Activated T-helper 1 cell treated with Interleukin-2 at 50 U/mL for 16 hours (primary cell): ENCODE results near the gene PTPRU.

Source experiments
- DNase-seq: peaks from one replicate; pipeline ENCODE4 v3.0.0-alpha.2; 2020; ENCODE audit warnings: low read depth

Gene PTPRU

DNA sequence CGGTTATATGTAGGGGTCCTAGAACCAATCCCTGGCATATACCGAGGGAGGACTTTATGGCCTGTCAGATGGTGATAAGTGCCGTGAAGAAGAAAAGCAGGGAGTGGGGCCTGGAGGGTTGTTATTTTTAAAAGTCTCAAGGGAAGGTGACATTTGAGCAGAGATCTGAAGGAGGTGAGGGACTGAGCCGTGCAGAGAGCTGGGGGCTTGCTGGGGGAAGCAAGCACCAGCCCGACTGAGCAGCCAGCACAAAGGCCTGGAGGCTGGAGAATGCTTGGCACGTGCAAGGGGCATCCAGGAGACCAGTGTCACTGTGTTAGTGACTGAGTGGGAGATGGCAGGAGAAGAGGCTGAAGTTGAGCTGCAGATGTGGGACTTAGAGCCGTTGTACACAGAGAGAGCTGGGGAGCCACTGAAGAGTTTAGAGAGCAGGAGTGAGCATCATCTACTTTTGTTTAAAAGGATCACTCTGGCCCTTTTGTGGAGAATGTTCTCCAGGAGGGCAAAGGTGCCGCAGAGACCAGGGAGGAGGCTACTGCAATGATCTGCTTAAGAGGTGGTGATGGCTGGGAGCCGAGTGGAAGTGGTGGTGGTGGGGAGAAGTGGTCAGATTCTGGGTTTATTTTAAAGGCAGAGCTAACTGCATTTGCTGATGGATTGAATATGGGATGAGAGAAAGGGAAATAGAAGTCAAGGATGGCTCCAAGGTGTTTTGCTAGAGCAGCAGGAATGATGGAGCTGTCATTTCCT is 31.2 kb downstream of the PTPRU start:
- no peak for DNase-seq

DNA sequence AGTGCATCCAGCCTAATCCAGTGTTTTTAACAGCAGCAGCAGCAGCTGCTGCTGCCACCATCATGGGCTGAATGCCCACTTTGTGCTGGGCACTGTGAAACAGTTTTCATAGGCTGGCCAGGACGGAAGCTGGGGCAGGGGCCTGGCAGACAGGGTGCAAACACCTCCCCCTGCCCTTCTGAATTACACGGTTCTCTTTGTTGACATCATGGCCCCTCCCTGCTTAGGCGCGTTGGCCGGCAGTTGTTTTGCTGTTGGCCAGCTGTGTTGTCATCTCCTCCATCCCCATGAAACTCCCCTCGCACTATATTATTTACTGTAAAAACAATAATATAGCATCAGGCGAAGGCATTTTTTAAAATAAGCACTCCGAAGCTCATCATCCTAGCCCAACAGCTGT is 33.1 kb downstream of the PTPRU start:
- DNase-seq = no peak

DNA sequence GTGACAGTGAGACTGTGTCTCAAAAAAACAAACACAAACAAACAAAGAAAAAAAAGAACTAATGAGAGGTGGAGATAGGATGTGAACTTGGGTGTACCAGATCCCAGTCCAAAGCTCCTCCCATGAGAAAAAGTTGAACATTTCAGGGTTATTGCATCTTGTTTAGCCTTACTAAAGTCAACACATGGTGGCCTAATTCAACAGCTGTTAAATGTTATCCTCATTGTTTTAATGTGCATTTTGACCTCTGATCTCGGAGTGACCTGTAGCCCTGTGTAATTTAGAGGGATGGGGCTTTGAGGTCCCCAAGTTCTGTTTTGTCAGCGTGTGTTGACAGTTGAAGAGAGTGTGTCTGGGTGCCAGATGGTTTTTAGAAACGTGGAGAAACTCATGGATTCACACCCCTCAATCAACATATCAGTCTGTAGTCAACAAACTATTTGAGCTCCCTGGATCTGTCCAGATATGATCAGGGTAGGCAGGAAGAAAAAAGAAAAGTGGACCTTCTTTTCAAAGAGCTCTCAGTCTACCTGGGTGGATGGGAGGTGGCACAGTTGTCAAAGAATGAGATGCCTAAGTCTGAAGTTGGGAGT is 34.7 kb downstream of the PTPRU start:
- no peak for DNase-seq

DNA sequence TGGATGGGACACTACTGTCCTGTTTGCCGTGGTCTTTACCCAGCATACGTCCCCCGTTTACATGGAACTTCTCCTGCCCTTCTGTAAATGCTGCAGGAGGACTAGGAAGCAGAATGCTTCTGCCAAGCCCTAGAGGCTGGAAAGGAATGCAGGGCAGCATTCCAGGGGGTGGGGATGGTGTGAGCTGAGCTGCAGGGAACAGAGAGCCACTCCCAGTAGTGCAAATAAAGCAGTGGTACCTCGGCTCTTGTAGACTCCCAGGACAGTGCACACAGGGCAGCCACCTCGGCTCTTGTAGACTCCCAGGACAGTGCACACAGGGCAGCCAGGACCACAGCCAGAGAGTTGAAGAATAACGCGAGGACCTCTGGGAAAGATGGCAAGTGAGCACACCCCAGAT is 35.4 kb downstream of the PTPRU start:
- no peak for DNase-seq

DNA sequence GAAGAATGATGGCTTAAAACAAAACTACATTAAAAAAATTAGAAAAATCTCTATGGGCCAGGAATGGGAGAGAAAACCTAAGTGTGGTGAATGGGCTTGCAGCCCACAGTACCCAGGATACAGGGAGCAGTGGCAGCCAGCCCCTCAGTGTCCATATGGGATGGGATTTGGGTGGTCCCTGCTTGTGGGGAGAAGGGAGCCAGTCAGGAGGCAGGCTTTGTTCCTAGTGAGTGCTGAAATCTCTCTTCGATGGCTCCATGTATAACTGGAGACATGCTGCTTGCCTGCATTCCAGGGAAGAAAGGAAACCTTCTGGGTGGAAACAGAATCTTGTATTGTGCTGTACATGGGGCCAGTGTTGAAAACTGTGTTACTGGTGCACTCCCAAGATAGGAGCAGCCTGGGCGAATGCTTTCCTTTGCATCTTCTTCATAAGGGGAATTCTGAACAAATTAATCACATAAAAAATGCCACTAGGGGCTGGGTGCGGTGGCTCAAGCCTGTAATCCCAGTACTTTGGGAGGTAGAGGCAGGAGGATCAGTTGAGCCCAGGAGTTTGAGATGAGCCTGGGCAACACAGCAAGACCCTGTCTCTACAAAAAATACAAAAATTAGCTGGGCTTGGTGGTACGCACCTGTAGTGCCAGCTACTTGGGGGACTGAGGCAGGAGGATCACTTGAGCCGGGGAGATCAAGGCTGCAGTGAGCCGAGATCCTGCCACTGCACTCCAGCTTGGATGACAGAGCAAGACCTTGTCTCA is 36.0 kb downstream of the PTPRU start:
- no peak for DNase-seq

DNA sequence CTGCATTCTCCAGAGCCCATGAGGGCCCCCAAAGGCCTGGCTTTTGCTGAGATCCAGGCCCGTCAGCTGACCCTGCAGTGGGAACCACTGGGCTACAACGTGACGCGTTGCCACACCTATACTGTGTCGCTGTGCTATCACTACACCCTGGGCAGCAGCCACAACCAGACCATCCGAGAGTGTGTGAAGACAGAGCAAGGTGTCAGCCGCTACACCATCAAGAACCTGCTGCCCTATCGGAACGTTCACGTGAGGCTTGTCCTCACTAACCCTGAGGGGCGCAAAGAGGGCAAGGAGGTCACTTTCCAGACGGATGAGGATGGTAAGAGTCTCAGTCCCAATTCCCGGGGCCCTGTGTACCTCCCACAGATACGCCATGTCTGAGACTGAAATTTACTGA is 39.1 kb downstream of the PTPRU start:
- no peak for DNase-seq

DNA sequence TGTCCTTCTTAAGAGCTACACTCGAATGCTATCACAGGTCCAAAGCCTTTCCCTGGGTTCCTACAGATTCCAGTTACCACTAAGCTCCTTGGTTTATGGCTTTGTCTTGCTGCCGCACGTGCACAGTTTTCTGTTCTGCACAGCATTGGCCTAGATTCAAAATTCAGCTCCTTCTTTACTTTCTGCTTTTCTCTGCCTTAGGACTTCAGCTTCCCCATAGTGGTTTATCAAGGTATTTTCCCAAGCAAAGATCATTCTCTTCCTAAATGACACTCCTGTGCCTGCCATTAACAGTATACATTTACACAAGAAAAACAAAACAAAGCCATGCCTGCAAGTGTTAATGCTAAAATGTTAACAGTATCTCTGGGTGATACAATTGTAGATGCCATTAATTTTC is 41.8 kb downstream of the PTPRU start:
- DNase-seq = no peak

DNA sequence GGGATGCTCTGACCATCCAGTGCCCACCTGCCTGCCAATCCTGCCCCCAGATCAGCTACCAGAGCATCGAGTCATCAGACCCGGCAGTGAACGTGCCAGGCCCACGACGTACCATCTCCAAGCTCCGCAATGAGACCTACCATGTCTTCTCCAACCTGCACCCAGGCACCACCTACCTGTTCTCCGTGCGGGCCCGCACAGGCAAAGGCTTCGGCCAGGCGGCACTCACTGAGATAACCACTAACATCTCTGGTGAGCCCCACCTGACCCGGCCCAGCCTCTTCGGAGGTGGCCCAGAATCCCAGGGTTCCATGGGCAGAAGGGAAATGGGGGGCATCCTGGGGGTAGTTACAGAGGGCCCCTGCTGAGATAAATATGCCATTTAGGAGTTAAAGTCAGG is 43.1 kb downstream of the PTPRU start:
- DNase-seq = no peak

DNA sequence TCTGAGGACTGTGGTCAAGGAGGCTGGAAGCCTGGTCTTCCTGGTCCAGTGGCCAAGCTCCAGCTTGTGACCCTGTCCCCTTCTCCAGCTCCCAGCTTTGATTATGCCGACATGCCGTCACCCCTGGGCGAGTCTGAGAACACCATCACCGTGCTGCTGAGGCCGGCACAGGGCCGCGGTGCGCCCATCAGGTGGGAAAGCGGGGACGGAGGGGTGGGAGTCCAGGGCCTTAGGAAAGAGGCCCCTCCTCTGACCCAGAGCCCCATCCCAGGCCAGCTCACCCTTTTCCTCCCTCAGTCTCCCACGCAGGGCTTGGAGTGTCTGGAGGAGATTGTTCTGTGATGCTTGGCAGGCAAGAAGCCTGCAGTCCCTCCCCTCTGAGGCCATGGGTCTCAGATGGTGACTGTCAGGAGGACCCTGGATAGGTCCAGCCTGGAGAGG is 43.6 kb downstream of the PTPRU start:
- DNase-seq = no peak

DNA sequence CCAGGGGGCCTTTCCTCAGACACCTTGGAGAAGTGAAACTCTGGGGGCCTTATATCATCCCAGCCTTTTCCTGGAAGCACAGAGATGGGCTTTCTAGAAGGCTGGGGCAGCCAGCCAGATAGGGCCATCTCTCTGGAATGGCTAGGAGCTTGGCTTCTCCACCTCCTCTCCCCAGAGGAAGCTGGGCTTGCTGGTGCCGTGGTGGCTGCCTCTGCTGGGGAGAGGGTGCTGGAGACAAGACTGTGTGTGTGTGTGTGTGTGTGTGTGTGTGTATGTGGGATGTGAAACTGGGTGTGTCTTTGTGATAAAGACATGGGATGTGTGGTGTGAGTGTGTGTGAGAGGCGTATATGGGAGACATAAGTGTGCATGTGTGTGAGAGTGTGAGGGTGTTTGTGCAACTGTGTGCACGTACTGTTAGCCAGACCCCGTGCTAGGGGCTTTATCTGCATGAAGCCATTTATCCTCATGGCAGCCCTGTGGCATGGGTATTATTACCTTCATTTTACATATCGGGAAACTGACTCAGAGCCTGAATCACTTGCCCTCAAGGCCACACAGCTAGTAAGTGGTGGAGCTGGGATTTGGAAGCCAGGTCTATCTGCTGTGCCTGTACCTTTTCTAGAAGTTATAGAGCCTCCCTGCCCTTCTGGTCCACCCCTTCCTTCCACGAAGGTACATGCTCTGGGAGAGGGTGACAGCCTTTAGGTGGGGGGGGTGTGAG is 44.2 kb downstream of the PTPRU start:
- no peak for DNase-seq

DNA sequence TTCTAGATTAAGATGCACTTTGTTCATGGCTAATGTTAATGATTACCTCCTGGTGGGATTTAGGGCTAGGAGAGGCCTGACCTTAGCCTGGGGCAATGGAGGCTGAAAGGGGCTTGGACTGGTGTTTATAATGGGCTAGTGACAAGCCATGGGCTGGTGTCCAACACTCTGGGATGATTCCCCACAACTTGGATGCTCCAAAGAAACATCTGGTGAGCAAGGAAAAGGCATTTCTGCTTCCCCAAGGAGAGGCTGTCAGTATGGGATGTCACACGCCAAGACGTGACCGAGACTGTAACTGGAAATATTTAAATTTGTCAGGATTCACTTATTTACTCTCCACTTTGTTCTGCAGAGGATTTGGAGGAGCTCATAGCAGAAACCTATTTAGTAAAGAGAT is 45.2 kb downstream of the PTPRU start:
- DNase-seq = no peak

DNA sequence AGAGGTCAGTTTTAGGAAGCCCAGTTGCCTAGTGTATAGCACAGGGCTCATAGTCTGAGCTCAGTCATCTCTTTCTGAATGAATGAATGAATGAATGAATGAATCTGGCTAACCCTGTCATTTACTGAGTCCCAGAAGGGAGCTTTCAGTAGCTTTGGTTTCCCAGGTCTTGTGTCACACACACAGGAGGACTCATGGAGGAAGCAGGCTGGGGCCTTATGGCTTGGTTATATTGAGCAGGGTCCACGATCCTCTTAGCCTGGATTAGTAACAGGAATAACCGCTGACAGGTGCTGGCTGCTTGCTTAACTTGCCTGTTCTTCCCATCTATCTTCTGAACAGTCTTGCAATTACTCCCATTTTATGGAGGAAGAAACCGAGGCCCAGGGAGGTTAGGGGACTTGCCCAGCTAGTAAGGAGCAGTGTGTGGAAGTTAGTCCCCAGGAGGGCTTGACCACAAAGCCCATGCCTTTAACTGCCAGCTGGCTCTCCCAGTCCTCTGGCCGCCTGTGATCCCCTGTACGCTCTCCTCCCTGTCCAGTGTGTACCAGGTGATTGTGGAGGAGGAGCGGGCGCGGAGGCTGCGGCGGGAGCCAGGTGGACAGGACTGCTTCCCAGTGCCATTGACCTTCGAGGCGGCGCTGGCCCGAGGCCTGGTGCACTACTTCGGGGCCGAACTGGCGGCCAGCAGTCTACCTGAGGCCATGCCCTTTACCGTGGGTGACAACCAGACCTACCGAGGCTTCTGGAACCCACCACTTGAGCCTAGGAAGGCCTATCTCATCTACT is 46.0 kb downstream of the PTPRU start:
- DNase-seq = no peak

DNA sequence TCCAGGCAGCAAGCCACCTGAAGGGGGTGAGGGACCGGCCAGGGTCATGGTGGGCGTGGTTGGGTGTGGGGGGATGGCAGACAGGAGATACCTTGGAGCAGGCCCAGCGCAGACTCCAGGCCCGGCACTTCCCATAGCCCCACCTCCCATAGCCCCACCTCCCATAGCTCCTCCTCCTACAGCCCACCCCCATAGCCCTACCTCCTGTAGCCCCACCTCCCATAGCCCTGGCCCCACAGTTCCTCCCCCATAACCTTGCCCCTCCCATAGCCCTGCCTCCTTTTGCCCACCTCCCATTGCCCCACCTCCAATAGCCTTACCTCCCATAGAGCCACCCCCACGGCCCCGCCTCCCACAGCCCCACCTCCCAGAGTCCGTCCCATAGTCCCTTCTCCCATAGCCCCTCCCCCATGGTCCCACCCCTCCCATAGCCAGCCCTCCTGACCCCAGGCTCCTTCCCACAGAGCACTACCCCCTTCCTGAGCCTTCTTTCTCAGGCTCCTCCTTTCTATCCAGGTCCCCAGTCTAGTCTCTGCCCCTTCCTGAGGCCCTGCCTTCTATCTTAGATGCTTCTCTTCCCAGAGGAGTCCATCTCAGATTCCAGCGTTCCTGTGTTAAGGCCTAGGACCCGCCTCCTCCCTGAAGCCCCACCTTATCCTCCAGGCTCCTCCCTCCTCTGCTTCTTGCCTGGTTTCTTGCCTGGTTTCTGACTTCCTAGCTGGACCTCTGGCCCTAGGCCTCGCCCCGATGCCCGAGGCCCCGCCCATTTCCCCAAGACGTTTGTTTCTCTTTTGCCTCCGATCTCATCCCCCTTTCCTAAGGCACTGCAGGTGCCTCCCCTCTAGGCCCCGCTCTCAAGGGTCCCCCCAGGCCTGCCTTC is 46.8 kb downstream of the PTPRU start:
- no peak for DNase-seq

DNA sequence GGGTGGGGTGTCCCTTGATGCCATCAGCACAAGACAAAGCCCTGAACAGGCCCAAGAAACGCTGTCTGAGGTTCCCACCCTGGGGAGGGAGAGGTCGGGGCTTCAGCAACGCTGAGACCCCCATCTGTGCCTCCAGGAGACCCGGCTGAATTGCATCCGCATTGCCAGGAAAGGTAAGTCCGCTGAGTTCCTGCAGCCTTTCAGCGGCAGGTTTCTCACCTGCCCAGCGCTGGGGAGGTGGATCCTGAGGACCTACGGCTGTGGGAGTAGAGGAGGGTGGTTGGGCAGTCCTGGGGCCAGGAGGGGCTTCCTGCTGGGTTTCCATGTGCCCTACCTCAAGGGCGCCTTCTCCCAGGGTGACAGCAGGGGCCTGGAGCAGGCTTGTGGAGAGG is 47.5 kb downstream of the PTPRU start:
- no peak for DNase-seq

DNA sequence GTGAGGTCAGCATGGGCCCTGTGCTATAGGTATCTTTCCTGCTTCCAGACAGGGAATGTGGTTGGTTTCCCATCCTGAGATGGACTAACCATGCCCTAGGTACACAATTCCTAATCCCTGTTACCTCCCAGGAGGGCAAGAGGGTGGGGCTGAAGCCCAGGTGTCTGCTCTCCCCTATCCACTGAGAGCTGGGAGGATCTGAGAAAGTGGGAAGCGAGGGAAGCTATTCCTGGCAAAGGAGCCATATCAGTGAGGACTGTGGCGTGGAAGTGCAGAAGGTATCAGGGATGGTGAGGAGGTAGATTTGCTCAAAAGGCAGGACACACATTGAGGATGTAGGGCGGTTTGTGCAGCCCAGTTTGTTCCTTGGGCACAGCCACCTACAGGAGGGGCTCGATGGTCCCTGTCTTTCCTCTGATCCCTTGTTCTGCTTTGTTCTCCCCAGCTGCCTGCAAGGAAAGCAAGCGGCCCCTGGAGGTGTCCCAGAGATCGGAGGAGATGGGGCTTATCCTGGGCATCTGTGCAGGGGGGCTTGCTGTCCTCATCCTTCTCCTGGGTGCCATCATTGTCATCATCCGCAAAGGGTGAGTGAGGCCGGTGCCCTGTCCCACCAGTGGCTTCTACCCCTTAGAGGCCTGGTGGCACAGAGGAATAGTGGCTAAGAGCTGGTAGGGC is 48.1 kb downstream of the PTPRU start:
- DNase-seq = no peak

DNA sequence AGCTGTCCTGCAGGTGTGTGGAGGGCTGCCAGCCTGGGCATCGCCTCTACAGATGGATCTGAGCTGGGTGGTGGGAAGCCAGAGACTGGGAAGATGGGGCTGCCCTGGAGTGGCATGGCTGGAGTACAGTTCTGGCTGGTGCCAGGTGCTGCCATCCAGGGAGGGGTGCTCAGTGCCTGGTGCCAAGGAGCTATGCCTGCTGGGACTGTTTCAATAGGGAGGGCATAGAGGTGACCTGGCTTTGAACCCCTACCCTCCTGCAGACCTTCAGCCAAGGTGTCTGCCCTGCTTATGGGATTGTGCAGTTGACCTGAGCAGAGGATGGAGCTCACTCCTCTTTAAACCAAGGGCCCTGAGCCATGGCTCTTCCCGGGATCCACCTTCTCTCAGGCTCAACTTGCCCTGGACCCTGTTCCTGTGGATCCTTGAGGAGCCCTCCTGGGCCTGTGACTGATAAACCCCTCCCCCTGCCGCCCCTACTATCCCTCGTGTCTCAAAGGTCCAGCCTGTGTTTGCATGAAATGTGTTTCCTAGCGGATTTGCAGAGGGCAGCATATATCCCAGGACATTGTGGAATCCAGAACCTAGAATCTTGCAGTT is 48.7 kb downstream of the PTPRU start:
- DNase-seq = no peak

DNA sequence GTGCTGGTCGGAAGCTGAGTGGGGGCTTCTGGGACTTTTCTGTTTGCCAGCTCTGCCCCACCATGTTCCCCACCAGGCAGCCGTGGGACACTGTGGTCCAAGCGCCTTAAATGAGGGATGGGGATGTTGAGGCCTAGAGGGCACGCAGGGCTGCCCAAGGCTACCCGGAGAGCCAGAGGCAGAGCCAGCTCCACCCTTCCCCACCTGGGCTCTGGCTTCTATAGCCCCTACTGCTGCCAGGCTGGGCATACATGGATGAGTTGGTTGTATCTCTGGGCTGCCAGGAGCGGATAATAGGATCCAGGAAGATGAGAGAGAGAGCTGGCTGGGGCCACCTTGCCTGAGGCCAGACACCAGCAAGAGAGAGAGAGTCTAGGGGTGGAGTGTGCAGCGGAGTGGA is 49.4 kb downstream of the PTPRU start:
- no peak for DNase-seq

DNA sequence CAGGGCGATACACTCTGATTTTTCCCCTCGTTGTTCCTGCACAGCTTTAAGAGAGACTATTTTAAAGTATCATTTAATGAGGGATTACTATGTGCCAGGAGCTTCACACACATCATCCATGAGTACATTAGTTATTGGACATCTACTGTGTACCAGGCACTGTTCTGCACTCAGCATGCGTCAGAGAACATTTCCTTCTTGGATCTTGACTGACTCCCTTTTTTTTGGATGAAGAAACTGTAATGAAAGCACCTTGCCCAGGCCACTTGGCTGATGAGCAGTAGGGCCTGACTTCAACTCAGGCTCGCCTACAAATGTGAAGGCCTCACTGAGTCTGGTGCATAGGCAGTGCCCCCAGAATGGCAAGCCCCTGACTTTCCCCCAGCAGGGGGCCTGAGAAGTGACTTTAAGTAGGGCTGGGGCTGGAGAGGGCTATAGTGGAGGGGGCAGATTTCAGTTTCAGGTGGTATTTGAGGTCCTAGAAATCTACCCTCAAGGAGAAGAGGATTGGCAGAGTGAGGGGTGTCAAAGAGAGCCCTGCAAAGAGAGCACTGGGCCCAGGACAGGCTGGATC is 50.0 kb downstream of the PTPRU start:
- DNase-seq = no peak

DNA sequence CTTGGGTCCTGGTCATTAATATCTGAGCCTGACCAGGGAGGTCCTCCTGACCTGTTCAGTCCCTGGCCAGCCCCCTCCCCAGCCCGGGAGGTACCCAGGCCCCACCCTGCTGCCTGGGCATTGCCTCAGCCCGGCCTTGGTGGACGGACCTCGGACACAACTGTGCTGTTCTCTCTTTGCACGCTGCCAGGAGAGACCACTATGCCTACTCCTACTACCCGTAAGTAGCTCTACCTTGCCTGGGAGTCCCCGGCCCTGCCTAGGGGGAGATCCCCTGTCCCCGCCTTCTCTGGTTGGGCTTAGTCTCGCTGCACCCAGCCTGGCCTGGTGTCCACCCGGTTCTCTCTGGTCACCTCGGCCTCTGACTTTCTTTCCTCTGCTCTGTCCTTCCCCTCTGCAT is 53.2 kb downstream of the PTPRU start:
- DNase-seq = no peak
